GM19025 (cell line): ENCODE measurements around the gene AGXT2.
"Not testable (repeated sequence)": the region's sequence is repeated elsewhere in the genome, so short reads cannot be mapped to it uniquely, and the experiment has no call there.

ENCODE experiments used
- ATAC-seq: cut with Tn5 transposase; IDR thresholded peaks from one replicate; pipeline ENCODE4 v1.9.1; 2021; ENCODE audit warnings: mild to moderate bottlenecking, low read depth, moderate library complexity; ENCODE audit not compliant: unreplicated experiment

AGXT2 gene

GRCh38 chr5:35058374-35058788, 10.6 kb upstream of the AGXT2 start:
- ATAC-seq: peak; percentile 85

- no peak for ATAC-seq
These were observed 8.9 kb upstream of the AGXT2 start for GRCh38 chr5:35056686-35057085.

GRCh38 chr5:35052838-35053237, 5.1 kb upstream of the AGXT2 start:
- no peak for ATAC-seq

GRCh38 chr5:35050541-35051126, 2.9 kb upstream of the AGXT2 start:
- no peak for ATAC-seq

GRCh38 chr5:35048910-35049309, 1.2 kb upstream of the AGXT2 start:
- ATAC-seq: no peak

GRCh38 chr5:35046774-35047173, 975 bp downstream of the AGXT2 start:
- ATAC-seq: no peak

GRCh38 chr5:35045280-35045679, 2.5 kb downstream of the AGXT2 start:
- no peak for ATAC-seq

GRCh38 chr5:35044649-35045048, 3.1 kb downstream of the AGXT2 start:
- no peak for ATAC-seq

GRCh38 chr5:35042781-35043180, 5.0 kb downstream of the AGXT2 start:
- ATAC-seq: no peak

- no peak for ATAC-seq
These were observed 6.5 kb downstream of the AGXT2 start for GRCh38 chr5:35041261-35041660.

GRCh38 chr5:35038891-35039290, 8.9 kb downstream of the AGXT2 start:
- no peak for ATAC-seq

GRCh38 chr5:35036536-35036935, 11.2 kb downstream of the AGXT2 start:
- no peak for ATAC-seq

- ATAC-seq: not testable (repeated sequence)
These were observed 11.8 kb downstream of the AGXT2 start for GRCh38 chr5:35035929-35036328.

- ATAC-seq: no peak
These were observed 12.5 kb downstream of the AGXT2 start for GRCh38 chr5:35035271-35035670.

- no peak for ATAC-seq
These were observed 15.4 kb downstream of the AGXT2 start for GRCh38 chr5:35032356-35032755.

GRCh38 chr5:35031276-35031675, 16.5 kb downstream of the AGXT2 start:
- no peak for ATAC-seq

GRCh38 chr5:35030426-35031100, 17.2 kb downstream of the AGXT2 start:
- no peak for ATAC-seq

GRCh38 chr5:35029333-35029732, 18.4 kb downstream of the AGXT2 start:
- ATAC-seq: no peak

GRCh38 chr5:35026941-35027340, 20.8 kb downstream of the AGXT2 start:
- no peak for ATAC-seq

GRCh38 chr5:35026280-35026840, 21.4 kb downstream of the AGXT2 start:
- no peak for ATAC-seq

- no peak for ATAC-seq
These were observed 22.7 kb downstream of the AGXT2 start for GRCh38 chr5:35024911-35025510.
